Right renal cortex interstitium (tissue), 3 donors: Measurements from ENCODE around the gene CBFA2T2. TPM values are rescaled to one million over a fixed set of nuclear protein-coding genes. Genes with fewer than 3 reads are reported as not detected.
"Not testable (repeated sequence)": the region's sequence is repeated elsewhere in the genome, so short reads cannot be mapped to it uniquely, and the experiment has no call there.

ENCODE experiments used
- DNase-seq, 3 donors: peaks; one replicate each; pipeline ENCODE4 v3.0.0-alpha.2; 2013; ENCODE audit warnings: low read depth in 3 of 3, low spot score in 2 of 3
- polyA plus RNA-seq, 3 donors: library from polyadenylated mRNA; unstranded; fragments of 120-200 nt; gene quantifications; one replicate each; pipeline ENCODE4 v1.2.1, GENCODE V29; 2013; ENCODE audit not compliant: insufficient read length in 3 of 3

CBFA2T2 gene
- polyA plus RNA-seq, 3 donors = 24.4 to 27.0 (median 26.1) TPM

DNA sequence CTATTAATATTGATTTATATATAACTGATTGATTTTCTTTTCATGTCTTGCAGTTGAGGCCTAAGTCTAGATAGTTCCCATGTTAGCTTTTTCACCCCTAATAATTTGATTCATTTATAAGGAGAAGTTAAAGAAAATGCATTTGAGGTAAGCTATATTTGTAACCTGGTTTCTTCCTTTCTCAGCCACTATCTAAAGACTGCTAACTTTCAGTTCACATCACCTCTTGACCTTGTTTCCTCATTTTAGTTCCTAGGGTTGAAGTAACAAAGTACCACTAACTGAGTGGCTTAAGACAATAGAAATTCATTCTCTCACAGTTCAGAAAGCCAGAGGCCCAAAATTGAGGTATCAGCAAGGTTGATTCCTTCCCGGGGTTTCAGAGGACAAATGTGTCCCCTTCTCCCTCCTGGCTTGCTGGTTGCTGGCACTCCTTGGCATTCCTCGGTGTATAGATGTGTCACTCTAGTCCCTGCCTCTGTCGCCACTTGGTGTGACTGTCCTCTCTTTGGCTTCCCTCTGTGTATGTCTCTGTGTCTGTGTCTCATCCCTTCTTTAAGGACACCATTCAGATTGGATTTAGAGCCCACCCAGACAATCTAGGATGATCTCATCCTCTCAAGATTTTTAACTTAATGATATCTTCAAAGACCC is 116.3 kb downstream of the CBFA2T2 start:
- no peak for DNase-seq

DNA sequence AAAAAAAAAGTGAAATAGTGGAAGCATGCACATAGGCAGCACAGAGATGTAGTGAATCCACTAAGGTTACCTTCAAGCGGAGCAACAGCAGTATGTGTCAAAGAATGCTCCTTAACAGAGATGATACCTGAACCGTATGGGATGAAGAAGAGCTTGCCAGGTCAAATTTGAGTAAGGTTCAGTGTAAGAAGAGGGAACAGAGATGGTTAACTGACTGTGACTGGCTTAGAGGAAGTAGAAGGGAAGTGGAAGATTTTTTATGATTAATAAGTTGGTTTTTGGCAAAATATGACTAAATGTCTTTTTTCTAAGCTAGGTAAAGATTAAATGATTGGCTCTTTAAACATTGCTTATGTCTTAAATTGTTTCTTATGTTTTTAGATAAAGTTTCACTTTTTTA is 119.6 kb downstream of the CBFA2T2 start:
- no peak for DNase-seq

GRCh38 chr20:33611106-33611505 is 121.2 kb downstream of the CBFA2T2 start:
- no peak for DNase-seq

GRCh38 chr20:33612001-33612400 is 122.1 kb downstream of the CBFA2T2 start:
- DNase-seq = no peak

DNA sequence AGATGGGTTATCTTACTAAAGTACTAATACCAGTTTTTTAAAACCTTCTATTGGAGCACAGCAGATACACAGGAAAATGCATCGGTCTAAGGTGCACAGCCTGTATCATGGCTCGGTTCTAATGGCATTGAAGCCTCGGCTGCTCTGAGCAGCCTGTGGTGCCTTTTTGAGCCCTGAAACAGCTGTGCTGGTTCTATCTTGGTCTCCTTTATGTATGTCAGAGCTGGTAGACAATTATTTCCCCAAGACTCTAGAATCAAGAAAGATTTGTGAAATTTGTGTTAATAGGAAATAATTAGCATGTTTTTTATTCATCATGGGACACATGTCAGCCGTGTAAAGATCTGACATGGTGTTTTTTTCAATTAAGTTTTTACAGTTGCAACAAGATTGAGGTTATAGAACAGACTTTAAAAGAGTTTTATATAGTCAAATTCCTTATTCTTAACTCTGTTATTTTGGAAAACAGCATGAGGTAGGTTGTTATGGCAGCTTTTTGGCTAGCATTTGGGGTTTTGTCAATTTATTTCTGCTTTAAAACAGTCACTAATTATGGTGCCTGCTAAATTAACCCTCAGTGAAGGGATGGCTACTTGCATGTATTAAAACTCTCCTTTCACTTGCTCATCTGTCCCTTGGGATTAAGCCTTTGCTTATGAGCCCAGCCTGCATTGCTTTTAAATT is 132.0 kb downstream of the CBFA2T2 start:
- DNase-seq = no peak

- no peak for DNase-seq
Measured at GRCh38 chr20:33622705-33623365, 132.9 kb downstream of the CBFA2T2 start.

- no peak for DNase-seq
Measured at GRCh38 chr20:33624399-33624798, 134.5 kb downstream of the CBFA2T2 start.

DNA sequence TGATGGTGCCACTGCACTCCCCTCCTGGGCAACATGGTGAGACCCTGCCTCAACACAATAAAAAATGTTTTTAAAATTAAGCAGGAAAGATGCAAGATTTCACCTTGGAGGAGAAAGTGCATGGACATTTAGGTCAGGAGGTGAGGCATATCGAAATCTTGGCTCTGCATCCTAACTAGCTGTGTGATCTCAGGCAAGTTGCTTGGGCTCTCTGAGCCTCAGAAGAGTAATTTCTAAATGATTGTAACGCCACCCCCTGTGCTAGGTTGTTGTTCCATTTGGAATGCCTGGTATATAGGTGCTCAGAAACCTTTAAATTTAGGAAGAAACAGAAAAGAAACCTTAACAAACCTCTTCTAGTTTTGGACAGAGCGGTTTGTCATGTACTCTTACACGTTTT is 136.3 kb downstream of the CBFA2T2 start:
- no peak for DNase-seq

DNA sequence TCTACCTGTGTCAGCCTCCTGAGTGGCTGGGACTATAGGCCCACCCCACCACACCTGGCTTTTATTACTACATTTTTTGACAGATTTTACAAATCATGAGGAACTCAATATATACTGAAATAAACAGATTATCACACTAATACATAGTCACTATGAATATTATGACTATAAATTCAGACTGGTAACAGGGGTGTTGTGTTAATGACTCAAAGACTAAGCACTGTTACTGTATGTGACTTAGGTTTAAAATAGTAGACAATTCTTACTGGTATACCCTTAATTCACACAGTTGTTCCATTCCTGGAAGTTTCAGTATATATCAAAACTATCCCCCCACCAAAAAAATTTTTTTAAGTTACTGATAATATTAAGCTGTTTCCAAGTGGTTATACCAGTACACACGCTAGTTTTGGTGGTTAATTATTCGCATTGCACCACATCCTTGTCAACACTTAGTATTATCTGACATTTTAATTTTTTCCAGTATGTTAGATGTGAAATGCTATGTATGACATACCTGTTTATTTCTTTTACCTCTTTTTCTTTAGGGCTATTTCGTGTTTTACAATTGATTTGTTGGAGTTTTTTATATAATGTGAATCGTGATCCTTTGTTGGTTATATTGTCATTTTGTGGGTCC is 137.8 kb downstream of the CBFA2T2 start:
- no peak for DNase-seq

DNA sequence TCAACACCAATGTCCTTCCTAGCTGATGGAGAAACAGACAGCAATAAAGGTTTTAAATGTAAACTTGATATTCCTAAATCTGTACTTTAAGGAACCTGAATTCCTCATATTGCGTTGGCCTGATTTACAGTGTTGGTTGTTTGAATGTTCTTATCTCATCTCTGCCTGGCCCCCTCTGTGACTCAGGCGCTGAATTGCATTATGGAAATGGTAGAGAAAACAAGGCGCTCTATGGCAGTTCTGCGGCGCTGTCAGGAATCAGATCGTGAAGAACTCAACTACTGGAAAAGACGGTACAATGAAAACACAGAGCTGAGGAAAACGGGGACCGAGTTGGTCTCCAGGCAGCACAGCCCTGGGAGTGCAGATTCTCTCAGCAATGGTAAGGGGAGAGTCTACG is 139.6 kb downstream of the CBFA2T2 start:
- no peak for DNase-seq

GRCh38 chr20:33629979-33630378 is 140.1 kb downstream of the CBFA2T2 start:
- DNase-seq = no peak

- DNase-seq = no peak
Measured at GRCh38 chr20:33630507-33630906, 140.6 kb downstream of the CBFA2T2 start.

GRCh38 chr20:33631910-33632309 is 142.0 kb downstream of the CBFA2T2 start:
- DNase-seq = not testable (repeated sequence)

GRCh38 chr20:33635341-33635740 is 145.4 kb downstream of the CBFA2T2 start:
- DNase-seq = no peak

- no peak for DNase-seq
Measured at GRCh38 chr20:33636776-33637175, 146.9 kb downstream of the CBFA2T2 start.

DNA sequence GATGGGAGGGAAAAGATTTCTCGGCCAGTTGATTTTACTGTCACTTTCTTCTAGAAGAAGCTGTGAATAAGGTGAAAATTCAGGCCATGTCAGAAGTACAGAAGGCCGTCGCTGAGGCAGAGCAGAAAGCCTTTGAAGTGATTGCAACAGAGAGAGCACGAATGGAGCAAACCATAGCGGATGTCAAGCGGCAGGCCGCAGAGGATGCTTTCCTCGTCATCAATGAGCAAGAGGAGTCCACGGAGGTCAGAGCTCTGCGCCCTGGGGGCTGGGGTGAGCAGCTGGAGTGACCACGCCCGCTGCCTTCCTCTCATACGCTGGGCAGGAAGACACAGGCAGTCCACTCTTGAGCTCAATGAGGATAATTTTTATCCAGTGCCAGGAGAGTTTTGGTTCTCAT is 150.4 kb downstream of the CBFA2T2 start:
- no peak for DNase-seq

DNA sequence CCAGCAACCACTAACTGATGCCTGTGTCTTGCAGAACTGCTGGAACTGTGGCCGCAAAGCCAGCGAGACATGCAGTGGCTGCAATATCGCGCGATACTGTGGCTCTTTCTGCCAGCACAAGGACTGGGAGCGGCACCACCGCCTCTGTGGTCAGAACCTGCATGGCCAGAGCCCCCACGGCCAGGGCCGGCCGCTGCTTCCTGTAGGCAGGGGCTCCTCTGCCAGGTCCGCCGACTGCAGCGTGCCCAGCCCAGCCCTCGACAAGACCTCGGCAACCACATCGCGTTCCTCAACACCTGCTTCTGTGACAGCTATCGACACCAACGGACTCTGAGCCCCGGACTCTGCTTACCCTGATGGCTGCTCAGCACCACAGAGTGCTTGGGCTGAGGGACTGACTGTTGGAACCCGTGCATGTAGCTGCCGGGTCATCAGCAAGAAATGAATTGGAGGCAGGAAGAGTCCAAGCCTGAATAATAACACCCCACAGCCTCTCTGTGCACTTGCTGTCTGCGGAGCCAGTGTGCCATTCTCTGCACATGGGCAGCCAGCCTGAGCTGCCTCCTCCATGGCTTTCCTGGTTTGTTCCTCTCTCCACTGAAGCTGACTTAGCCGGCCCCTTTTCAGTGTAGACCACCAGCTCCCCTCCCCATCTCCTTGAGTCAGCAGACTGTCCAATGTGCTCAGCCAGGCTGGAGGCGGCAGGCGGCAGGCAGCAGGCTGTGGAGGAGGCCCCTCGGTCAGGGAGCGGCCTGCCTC is 154.6 kb downstream of the CBFA2T2 start:
- DNase-seq = no peak

DNA sequence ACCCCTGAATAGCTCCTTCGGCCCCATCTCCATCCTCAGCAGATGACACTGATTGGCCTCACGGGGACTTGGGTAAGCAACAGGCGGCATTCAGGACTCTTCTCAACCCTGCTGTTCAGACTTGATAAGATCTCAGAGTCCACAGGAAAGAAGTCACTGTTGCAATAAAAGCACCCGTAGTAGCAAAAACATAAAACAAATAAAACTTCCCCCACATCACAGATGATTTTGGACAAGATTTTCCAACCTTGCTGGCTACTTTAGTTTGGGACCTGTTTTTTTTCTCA is 155.1 kb downstream of the CBFA2T2 start:
- no peak for DNase-seq

DNA sequence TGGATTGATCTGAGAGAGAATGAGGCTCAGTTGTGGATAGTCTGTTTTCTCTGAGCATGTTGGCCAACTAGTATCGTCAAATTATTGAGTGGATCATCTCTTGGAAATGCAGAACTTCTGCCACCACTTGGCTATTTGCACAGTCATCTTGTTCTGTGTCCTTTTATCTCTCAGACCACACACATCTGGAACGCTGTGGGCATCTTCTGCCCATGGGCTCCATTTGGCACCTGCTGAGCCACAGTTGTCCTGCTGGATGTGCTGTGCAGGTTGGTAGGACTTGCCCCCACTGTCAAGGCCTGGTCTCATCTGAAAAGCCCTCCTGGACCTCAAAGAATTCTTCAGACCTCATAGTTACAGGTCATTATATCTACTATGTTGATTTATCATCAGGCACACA is 155.5 kb downstream of the CBFA2T2 start:
- no peak for DNase-seq

DNA sequence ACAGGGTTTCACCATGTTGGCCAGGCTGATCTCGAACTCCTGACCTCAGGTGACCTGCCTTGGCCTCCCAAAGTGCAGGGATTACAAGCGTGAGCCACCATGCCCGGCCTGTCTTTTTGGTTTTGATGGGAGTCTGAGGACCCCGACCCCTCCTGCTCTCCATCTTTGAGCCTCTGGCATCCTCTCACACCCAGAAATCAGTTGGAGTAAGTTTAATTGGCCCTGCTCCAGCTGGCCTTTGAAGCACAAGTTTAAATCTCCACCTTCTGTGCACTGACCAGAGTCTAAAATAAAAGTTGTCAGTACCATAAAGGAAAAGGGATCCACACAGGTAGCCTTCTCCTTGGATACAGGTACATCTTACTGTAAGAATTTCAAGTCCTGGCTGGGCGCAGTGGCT is 156.3 kb downstream of the CBFA2T2 start:
- DNase-seq = no peak

- DNase-seq = not testable (repeated sequence)
Measured at GRCh38 chr20:33646959-33647602, 157.2 kb downstream of the CBFA2T2 start.
